GM12872 (cell line): ENCODE data around the gene GLTPD2.

Experiments
- TF ChIP-seq, protein P1 (sequence below): IDR thresholded peaks from 3 replicates; pipeline ENCODE4 v1.5.1; 2011; ENCODE audit warnings: low read depth, mild to moderate bottlenecking, low read length, moderate library complexity; ENCODE audit not compliant: insufficient read depth

Gene GLTPD2

GRCh38 chr17:4837471-4838308 lies 48.9 kb downstream of the GLTPD2 start:
- TF ChIP-seq, protein P1, sequence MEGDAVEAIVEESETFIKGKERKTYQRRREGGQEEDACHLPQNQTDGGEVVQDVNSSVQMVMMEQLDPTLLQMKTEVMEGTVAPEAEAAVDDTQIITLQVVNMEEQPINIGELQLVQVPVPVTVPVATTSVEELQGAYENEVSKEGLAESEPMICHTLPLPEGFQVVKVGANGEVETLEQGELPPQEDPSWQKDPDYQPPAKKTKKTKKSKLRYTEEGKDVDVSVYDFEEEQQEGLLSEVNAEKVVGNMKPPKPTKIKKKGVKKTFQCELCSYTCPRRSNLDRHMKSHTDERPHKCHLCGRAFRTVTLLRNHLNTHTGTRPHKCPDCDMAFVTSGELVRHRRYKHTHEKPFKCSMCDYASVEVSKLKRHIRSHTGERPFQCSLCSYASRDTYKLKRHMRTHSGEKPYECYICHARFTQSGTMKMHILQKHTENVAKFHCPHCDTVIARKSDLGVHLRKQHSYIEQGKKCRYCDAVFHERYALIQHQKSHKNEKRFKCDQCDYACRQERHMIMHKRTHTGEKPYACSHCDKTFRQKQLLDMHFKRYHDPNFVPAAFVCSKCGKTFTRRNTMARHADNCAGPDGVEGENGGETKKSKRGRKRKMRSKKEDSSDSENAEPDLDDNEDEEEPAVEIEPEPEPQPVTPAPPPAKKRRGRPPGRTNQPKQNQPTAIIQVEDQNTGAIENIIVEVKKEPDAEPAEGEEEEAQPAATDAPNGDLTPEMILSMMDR: no peak

DNA sequence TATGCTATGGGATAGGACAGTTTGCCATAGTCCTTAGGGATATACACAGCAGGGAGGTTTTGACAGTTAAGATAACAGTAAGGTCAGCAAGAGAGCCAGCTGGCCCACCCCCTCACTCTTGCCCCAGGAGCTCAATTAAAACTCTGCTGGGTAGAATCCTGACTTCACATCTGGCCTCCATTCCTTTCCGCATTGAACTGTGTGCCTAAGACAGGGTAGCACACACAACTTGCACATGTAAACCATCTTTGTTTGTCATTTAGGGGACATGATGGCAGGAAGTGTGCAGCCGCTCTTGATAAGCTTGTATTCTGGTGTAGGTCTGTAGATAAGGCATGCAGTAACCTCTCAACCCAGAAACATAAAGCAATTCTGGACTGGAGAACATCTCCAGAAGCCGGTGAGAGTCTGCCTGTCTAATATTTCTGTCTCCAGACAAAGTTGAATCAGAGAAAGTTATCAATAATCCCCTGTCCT lies 49.6 kb downstream of the GLTPD2 start:
- TF ChIP-seq, protein P1: no peak

DNA sequence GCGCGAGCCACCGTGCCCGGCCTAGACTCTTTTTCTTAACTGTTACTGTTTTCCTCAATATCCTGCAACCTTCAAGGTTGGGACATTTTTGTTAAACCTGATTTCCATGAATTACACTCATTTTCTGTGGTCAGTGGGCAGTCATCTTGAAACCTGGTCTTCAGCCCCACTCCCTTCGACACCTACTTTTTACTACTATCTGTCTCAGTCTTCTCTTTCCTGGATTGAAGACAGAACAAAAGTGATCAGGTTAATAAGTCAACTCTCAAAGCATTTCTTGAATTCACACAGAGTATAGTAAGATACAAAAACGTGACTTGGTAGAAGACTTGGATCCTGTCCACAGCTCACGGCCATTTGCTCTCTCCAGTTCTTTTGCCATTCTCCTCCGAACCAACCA lies 50.5 kb downstream of the GLTPD2 start:
- TF ChIP-seq, protein P1: no peak
